ENCODE measurements around the gene SENP5.

Gene SENP5

DNA sequence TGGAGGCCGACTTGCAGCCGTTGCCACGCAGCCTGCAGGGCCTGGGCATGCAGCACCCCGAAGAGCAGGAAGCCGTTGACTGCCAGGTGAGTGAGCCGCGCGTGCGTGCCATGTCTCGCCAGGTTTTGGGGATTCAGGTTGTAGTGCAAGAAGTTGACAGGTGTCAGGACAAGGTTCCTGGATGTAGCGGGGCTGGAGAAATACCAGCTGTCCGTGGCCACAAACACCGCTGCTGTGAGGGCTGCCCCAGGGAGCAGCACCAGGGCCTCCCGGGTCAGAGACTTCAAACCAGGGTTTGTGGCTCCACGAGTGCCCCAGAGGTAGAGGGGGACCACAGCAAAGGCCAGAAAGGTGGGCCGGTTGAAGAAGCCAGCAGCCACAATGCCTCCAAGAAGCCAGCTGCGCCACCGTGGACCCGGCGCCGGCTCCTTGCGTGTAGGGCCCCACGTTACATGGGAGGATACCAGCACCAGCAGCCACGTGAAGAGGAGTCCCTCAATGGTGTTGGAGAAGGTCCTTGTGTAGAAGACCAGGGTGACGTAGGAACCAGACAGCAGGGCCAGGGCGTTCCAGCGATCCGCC, 80.2 kb downstream of the SENP5 start:
- TF ChIP-seq, protein P1, sequence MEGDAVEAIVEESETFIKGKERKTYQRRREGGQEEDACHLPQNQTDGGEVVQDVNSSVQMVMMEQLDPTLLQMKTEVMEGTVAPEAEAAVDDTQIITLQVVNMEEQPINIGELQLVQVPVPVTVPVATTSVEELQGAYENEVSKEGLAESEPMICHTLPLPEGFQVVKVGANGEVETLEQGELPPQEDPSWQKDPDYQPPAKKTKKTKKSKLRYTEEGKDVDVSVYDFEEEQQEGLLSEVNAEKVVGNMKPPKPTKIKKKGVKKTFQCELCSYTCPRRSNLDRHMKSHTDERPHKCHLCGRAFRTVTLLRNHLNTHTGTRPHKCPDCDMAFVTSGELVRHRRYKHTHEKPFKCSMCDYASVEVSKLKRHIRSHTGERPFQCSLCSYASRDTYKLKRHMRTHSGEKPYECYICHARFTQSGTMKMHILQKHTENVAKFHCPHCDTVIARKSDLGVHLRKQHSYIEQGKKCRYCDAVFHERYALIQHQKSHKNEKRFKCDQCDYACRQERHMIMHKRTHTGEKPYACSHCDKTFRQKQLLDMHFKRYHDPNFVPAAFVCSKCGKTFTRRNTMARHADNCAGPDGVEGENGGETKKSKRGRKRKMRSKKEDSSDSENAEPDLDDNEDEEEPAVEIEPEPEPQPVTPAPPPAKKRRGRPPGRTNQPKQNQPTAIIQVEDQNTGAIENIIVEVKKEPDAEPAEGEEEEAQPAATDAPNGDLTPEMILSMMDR (IDR thresholded peaks at IDR 0.05; ENCODE audit: insufficient read depth, low read length, poor library complexity, severe bottlenecking), result no peak
- TF ChIP-seq EZH2phosphoT487 (conservative IDR thresholded peaks at IDR 0.05; ENCODE audit: low read length), result no peak
- Histone ChIP-seq H3K9ac (ENCODE audit: low read length) (no peak overlapping the region), H3K4me3 (ENCODE audit: insufficient read depth, low read length, poor library complexity, severe bottlenecking) (no peak overlapping the region), H3K27me3 (ENCODE audit: low read length) (no peaks in the 10 kb centered on the region), H4K20me1 (ENCODE audit: low read depth, low read length) (peaks cover 2% of the 10 kb centered on the region; the same call in 1 of the 2 replicates), H3K9me2 (replicated peaks; ENCODE audit: insufficient read depth, low read length) (no peaks in the 10 kb centered on the region), H3K79me2 (ENCODE audit: insufficient read depth, low read length) (peaks cover 10% of the 10 kb centered on the region), H3K4me2 (ENCODE audit: low read depth, low read length, poor library complexity, severe bottlenecking) (no peak overlapping the region), H3K36me3 (ENCODE audit: low read length) (no peaks in the 10 kb centered on the region), H2AFZ (ENCODE audit: low read depth, low read length, severe bottlenecking) (no peak overlapping the region), H3K27ac (ENCODE audit: low read depth, low read length) (no peak overlapping the region), H3F3A (ENCODE audit: insufficient read depth) (no peaks in the 10 kb centered on the region), H3K9me3 (ENCODE audit: insufficient read depth, low read length) (no peaks in the 10 kb centered on the region)

DNA sequence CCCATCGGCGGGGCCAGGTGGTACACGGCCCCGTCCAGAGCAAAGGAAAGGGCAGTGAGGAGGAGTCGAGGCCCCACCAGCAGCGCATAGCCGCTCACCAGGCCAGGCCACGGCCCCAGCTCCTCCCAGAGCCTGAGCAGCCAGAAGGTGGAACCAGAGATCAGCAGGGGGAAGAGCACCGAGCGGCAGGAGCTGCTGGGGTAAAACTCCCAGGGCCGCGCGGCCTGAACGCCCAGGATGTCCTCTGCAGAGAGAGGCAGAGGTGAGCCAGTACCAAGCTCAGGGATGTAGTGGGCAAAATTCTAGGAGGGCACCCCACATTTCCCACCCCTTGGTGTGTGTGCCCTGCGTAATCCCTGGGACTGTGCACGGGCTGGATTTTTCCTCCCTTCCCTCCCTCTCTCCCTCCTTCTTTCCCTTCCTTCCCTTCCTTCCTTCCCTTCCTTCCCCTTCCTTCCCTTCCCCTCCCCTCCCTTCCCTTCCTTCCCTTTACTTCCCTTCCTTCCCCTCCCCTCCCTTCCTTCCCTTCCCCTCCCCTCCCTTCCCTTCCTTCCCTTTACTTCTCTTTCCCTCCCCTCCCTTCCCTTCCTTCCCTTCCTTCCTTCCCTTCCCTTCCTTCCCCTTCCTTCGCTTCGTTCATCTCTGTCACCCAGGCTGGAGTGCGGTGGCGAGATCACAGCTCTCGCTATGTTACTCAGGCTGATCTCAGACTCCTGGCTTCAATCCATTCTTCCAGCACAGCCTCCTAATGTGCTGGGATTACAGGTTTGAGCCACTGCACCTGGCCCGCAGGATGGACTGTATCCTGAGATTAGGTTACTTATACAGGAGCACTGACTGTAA, 80.9 kb downstream of the SENP5 start:
- Histone ChIP-seq H2AFZ (ENCODE audit: low read depth, low read length, severe bottlenecking) (no peak overlapping the region), H3K36me3 (ENCODE audit: low read length) (no peaks in the 10 kb centered on the region), H3F3A (ENCODE audit: insufficient read depth) (no peaks in the 10 kb centered on the region), H3K27ac (ENCODE audit: low read depth, low read length) (no peak overlapping the region), H3K4me2 (ENCODE audit: low read depth, low read length, poor library complexity, severe bottlenecking) (no peak overlapping the region), H4K20me1 (ENCODE audit: low read depth, low read length) (no peaks in the 10 kb centered on the region), H3K9me2 (replicated peaks; ENCODE audit: insufficient read depth, low read length) (no peaks in the 10 kb centered on the region), H3K79me2 (ENCODE audit: insufficient read depth, low read length) (peaks cover 2% of the 10 kb centered on the region), H3K9ac (ENCODE audit: low read length) (no peak overlapping the region), H3K4me3 (ENCODE audit: insufficient read depth, low read length, poor library complexity, severe bottlenecking) (no peak overlapping the region), H3K9me3 (ENCODE audit: insufficient read depth, low read length) (no peaks in the 10 kb centered on the region), H3K27me3 (ENCODE audit: low read length) (no peaks in the 10 kb centered on the region)
- TF ChIP-seq, protein P1 (IDR thresholded peaks at IDR 0.05; ENCODE audit: insufficient read depth, low read length, poor library complexity, severe bottlenecking), result no peak
- no peak for TF ChIP-seq EZH2phosphoT487 (conservative IDR thresholded peaks at IDR 0.05; ENCODE audit: low read length)

DNA sequence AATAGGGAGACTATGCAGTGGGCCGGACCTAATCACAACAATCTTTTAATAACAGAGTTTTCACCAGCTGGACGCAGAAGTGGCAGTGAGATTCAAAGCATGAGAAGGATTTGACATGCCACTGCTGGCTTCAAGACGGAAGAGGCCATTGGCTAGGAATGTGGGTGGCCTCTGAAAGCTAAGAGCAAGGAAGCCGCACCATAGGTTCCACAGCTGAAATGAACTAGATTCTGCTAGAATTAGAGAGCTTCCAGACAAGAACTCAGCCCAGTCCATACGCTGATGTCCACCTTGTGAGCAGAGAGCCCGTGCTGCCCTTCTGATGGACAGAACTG, 81.5 kb downstream of the SENP5 start:
- TF ChIP-seq, protein P1 (IDR thresholded peaks at IDR 0.05; ENCODE audit: insufficient read depth, low read length, poor library complexity, severe bottlenecking), result no peak
- no peak for TF ChIP-seq EZH2phosphoT487 (conservative IDR thresholded peaks at IDR 0.05; ENCODE audit: low read length)
- Histone ChIP-seq H4K20me1 (ENCODE audit: low read depth, low read length) (no peaks in the 10 kb centered on the region), H2AFZ (ENCODE audit: low read depth, low read length, severe bottlenecking) (no peak overlapping the region), H3F3A (ENCODE audit: insufficient read depth) (no peaks in the 10 kb centered on the region), H3K9me2 (replicated peaks; ENCODE audit: insufficient read depth, low read length) (no peaks in the 10 kb centered on the region), H3K9me3 (ENCODE audit: insufficient read depth, low read length) (no peaks in the 10 kb centered on the region), H3K9ac (ENCODE audit: low read length) (no peak overlapping the region), H3K79me2 (ENCODE audit: insufficient read depth, low read length) (no peaks in the 10 kb centered on the region; the same call in 1 of the 2 replicates), H3K4me2 (ENCODE audit: low read depth, low read length, poor library complexity, severe bottlenecking) (no peak overlapping the region), H3K27ac (ENCODE audit: low read depth, low read length) (no peak overlapping the region), H3K36me3 (ENCODE audit: low read length) (no peaks in the 10 kb centered on the region), H3K27me3 (ENCODE audit: low read length) (no peaks in the 10 kb centered on the region), H3K4me3 (ENCODE audit: insufficient read depth, low read length, poor library complexity, severe bottlenecking) (no peak overlapping the region)

All from SU-DHL-6 (cell line).